PFSK-1 (cell line): ENCODE data around the gene VAV3.

Source experiments
- FOXP2 ChIP-seq: optimal IDR thresholded peaks from 2 replicates; pipeline ENCODE3; 2011; ENCODE audit warnings: borderline replicate concordance, control low read depth, inconsistent platforms; ENCODE audit not compliant: insufficient read depth; ENCODE audit errors: extremely low read length, extremely low read depth
- POLR2AphosphoS5 ChIP-seq: IDR thresholded peaks from 2 replicates; pipeline ENCODE4 v1.6.1; 2012; ENCODE audit warnings: low read depth, mild to moderate bottlenecking, control low read depth, low read length, moderate library complexity
- REST ChIP-seq, 2 experiments: IDR thresholded peaks; 2 replicates each; pipeline versions ENCODE4 v1.6.1 to v1.8.0; 2011 to 2012; ENCODE audit warnings: low read depth in 2 of 2, low read length in 2 of 2, control low read depth in 1 of 2, inconsistent platforms in 1 of 2, mild to moderate bottlenecking in 1 of 2, moderate library complexity in 1 of 2; ENCODE audit not compliant: insufficient read depth in 1 of 2
- SIN3A ChIP-seq: IDR thresholded peaks from 2 replicates; pipeline ENCODE4 v1.6.1; 2012; ENCODE audit warnings: mild to moderate bottlenecking, low read length, moderate library complexity, borderline replicate concordance; ENCODE audit not compliant: insufficient read depth
- TAF1 ChIP-seq: IDR thresholded peaks from 2 replicates; pipeline ENCODE4 v1.6.1; 2012; ENCODE audit warnings: low read length, control low read depth, borderline replicate concordance; ENCODE audit not compliant: insufficient read depth

The VAV3 gene

GRCh38 chr1:107950464-107950863, 14.5 kb downstream of the VAV3 start:
- TF ChIP-seq REST (IDR thresholded peaks at IDR 0.05; ENCODE audit: insufficient read depth in 1 of 2, low read depth in 2 of 2, low read length in 2 of 2) (no peak), TAF1 (no peak), POLR2AphosphoS5 (no peak), FOXP2 (no peak), SIN3A (no peak)

DNA sequence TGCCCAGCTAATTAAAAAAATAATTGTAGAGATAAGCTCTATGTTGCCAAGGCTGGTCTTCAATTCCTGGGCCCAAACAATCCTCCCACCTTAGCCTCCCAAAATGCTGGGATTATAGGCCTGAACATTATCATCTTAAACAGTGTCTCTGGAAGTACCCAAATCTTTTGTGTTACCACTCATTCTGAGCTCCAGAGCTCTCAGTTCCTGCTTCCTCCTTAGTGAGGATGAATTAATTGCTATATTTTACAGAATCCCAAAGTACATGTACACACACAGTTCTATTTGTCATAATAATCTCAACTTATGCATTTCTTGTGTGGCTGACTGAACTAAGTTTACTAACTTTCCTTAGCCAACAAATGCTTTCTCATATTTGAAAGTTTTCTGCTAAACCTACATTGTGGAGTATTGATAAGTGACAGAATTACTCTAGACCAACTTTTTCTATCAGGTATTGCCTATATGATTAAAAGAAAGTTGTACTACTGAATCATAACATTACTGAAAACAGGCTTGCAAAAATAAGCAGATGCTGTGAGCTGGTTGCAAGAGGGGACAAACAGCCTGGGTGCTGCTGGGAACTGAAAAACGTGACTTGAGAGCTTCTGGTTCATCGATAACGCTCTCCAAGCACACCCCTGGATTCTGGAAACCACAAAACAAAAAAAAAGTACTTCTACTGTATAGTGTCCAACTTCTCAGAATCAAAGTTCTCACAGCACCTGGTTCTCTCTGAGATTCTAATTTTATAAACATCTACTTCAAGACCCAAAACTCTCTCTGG, 15.3 kb downstream of the VAV3 start:
- TF ChIP-seq SIN3A (no peak), TAF1 (no peak), FOXP2 (no peak), POLR2AphosphoS5 (no peak), REST (IDR thresholded peaks at IDR 0.05; ENCODE audit: insufficient read depth in 1 of 2, low read depth in 2 of 2, low read length in 2 of 2) (no peak)

GRCh38 chr1:107946794-107947193, 18.2 kb downstream of the VAV3 start:
- TF ChIP-seq FOXP2 (no peak), REST (IDR thresholded peaks at IDR 0.05; ENCODE audit: insufficient read depth in 1 of 2, low read depth in 2 of 2, low read length in 2 of 2) (no peak), POLR2AphosphoS5 (no peak), SIN3A (no peak), TAF1 (no peak)

- TF ChIP-seq POLR2AphosphoS5 = no peak
- TF ChIP-seq SIN3A = no peak
- no peak for TF ChIP-seq REST (IDR thresholded peaks at IDR 0.05; ENCODE audit: insufficient read depth in 1 of 2, low read depth in 2 of 2, low read length in 2 of 2)
- TF ChIP-seq TAF1 = no peak
- TF ChIP-seq FOXP2 = no peak
Observed at GRCh38 chr1:107943694-107944093, 21.3 kb downstream of the VAV3 start.

DNA sequence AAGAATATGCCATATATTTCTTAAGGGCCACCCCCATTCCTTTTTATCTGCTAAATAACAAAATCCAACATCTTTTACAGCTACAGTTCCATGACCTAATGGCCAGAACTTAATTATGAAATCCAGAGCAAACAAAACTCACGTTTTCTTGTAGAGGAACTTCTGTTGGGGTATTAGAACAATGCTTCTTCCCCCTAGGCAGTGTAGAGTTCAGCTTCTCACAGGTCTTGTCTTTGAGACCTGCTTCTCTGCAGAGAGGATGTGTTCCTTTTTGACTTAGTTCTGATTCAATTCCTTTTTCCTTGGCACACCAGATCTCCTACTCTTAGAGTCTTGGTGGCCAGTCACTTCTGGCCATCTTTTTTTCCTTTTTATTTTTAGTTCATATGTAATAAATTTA, 22.2 kb downstream of the VAV3 start:
- no peak for TF ChIP-seq POLR2AphosphoS5
- TF ChIP-seq FOXP2 = no peak
- TF ChIP-seq REST (IDR thresholded peaks at IDR 0.05; ENCODE audit: insufficient read depth in 1 of 2, low read depth in 2 of 2, low read length in 2 of 2) = no peak
- no peak for TF ChIP-seq TAF1
- TF ChIP-seq SIN3A = no peak
